ENCODE measurements around the gene DLGAP1. TPM values are rescaled to one million over a fixed set of nuclear protein-coding genes. Genes with fewer than 3 reads are reported as not detected.

The DLGAP1 gene
- total and polyA plus RNA-seq, 2 of the 13 experiments (the other 11 are each of a cell fraction or from before 2014, with no cell fraction given): 0.01 TPM; not detected in 1

DNA sequence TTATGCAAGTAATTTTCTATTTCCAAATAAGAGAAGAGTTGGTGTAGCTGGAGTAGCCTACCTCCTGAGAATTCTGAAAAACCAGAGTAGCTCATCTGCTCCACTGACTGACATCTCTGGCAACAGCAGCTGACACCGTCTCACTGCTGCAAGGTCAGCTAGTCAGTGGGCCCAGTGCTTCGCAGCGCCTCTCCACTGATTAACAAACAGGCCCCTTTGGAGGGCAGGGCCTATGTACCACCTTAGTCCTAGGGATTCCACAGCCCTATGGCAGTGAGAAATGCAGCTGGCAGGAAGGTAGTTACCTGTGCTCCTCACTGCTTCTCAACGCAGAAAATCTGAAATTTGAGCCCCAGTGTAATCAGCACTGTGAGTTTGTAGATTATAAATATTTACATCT lies 97.5 kb downstream of the DLGAP1 start (continued):
- TF ChIP-seq, protein P1, sequence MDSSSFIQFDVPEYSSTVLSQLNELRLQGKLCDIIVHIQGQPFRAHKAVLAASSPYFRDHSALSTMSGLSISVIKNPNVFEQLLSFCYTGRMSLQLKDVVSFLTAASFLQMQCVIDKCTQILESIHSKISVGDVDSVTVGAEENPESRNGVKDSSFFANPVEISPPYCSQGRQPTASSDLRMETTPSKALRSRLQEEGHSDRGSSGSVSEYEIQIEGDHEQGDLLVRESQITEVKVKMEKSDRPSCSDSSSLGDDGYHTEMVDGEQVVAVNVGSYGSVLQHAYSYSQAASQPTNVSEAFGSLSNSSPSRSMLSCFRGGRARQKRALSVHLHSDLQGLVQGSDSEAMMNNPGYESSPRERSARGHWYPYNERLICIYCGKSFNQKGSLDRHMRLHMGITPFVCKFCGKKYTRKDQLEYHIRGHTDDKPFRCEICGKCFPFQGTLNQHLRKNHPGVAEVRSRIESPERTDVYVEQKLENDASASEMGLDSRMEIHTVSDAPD (CRISPR knock-in tag; IDR thresholded peaks at IDR 0.05): no peak
- no peak for TF ChIP-seq ZNF589 (CRISPR knock-in tag; conservative IDR thresholded peaks at IDR 0.05)
- TF ChIP-seq ZBTB7B (CRISPR knock-in tag; IDR thresholded peaks at IDR 0.05): no peak
- TF ChIP-seq, protein P2, sequence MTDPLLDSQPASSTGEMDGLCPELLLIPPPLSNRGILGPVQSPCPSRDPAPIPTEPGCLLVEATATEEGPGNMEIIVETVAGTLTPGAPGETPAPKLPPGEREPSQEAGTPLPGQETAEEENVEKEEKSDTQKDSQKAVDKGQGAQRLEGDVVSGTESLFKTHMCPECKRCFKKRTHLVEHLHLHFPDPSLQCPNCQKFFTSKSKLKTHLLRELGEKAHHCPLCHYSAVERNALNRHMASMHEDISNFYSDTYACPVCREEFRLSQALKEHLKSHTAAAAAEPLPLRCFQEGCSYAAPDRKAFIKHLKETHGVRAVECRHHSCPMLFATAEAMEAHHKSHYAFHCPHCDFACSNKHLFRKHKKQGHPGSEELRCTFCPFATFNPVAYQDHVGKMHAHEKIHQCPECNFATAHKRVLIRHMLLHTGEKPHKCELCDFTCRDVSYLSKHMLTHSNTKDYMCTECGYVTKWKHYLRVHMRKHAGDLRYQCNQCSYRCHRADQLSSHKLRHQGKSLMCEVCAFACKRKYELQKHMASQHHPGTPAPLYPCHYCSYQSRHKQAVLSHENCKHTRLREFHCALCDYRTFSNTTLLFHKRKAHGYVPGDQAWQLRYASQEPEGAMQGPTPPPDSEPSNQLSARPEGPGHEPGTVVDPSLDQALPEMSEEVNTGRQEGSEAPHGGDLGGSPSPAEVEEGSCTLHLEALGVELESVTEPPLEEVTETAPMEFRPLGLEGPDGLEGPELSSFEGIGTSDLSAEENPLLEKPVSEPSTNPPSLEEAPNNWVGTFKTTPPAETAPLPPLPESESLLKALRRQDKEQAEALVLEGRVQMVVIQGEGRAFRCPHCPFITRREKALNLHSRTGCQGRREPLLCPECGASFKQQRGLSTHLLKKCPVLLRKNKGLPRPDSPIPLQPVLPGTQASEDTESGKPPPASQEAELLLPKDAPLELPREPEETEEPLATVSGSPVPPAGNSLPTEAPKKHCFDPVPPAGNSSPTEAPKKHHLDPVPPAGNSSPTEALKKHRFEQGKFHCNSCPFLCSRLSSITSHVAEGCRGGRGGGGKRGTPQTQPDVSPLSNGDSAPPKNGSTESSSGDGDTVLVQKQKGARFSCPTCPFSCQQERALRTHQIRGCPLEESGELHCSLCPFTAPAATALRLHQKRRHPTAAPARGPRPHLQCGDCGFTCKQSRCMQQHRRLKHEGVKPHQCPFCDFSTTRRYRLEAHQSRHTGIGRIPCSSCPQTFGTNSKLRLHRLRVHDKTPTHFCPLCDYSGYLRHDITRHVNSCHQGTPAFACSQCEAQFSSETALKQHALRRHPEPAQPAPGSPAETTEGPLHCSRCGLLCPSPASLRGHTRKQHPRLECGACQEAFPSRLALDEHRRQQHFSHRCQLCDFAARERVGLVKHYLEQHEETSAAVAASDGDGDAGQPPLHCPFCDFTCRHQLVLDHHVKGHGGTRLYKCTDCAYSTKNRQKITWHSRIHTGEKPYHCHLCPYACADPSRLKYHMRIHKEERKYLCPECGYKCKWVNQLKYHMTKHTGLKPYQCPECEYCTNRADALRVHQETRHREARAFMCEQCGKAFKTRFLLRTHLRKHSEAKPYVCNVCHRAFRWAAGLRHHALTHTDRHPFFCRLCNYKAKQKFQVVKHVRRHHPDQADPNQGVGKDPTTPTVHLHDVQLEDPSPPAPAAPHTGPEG (CRISPR knock-in tag; IDR thresholded peaks at IDR 0.05): no peak

DNA sequence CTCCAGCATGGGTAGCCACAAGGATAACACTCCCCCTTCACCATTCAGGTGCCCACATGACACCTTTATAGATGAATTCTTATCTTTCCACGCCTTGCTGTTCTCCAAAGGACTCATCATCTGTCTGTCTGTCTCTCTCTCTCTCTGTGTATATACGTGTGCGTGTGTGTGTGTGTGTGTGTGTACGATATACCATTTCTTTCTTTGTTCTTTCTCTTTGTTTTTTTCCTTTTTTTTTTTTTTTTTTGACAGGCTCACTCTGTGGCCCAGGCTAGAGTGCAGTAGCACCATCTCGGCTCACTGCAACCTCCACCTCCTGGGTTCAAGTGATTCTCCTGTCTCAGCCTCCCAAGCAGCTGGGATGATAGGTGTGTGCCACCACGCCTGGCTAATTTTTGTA lies 98.2 kb downstream of the DLGAP1 start:
- TF ChIP-seq, protein P3, sequence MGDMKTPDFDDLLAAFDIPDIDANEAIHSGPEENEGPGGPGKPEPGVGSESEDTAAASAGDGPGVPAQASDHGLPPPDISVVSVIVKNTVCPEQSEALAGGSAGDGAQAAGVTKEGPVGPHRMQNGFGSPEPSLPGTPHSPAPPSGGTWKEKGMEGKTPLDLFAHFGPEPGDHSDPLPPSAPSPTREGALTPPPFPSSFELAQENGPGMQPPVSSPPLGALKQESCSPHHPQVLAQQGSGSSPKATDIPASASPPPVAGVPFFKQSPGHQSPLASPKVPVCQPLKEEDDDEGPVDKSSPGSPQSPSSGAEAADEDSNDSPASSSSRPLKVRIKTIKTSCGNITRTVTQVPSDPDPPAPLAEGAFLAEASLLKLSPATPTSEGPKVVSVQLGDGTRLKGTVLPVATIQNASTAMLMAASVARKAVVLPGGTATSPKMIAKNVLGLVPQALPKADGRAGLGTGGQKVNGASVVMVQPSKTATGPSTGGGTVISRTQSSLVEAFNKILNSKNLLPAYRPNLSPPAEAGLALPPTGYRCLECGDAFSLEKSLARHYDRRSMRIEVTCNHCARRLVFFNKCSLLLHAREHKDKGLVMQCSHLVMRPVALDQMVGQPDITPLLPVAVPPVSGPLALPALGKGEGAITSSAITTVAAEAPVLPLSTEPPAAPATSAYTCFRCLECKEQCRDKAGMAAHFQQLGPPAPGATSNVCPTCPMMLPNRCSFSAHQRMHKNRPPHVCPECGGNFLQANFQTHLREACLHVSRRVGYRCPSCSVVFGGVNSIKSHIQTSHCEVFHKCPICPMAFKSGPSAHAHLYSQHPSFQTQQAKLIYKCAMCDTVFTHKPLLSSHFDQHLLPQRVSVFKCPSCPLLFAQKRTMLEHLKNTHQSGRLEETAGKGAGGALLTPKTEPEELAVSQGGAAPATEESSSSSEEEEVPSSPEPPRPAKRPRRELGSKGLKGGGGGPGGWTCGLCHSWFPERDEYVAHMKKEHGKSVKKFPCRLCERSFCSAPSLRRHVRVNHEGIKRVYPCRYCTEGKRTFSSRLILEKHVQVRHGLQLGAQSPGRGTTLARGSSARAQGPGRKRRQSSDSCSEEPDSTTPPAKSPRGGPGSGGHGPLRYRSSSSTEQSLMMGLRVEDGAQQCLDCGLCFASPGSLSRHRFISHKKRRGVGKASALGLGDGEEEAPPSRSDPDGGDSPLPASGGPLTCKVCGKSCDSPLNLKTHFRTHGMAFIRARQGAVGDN (CRISPR knock-in tag; IDR thresholded peaks at IDR 0.05): no peak
- TF ChIP-seq CEBPG (CRISPR knock-in tag; IDR thresholded peaks at IDR 0.05) (no peak), KMT2B (CRISPR knock-in tag; IDR thresholded peaks at IDR 0.05) (no peak), ZNF577 (CRISPR knock-in tag; IDR thresholded peaks at IDR 0.05; ENCODE audit: borderline replicate concordance, low read depth) (no peak), ATF7 (IDR thresholded peaks at IDR 0.05) (no peak), ATF7 (CRISPR knock-in tag; IDR thresholded peaks at IDR 0.05) (no peak), SRSF1 (optimal IDR thresholded peaks at IDR 0.05; ENCODE audit: low read depth, low read length) (no peak)
- TF ChIP-seq, protein P4, sequence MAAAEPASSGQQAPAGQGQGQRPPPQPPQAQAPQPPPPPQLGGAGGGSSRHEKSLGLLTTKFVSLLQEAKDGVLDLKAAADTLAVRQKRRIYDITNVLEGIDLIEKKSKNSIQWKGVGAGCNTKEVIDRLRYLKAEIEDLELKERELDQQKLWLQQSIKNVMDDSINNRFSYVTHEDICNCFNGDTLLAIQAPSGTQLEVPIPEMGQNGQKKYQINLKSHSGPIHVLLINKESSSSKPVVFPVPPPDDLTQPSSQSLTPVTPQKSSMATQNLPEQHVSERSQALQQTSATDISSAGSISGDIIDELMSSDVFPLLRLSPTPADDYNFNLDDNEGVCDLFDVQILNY (CRISPR knock-in tag; conservative IDR thresholded peaks at IDR 0.05): no peak
- no TSS peak for BruUV-seq (replicated peaks)
- ATAC-seq (no peak), FAIRE-seq (no peak), DNase-seq (ENCODE audit: low spot score) (no peak)
- intact Hi-C loops (cut with micrococcal nuclease; ENCODE audit: unreplicated experiment) (no loop called here), in situ Hi-C loops (cut with HindIII; ENCODE audit: extremely low pct_ligation_motif_present, low pct_unique_long_range_greater_than_20kb) (no loop called here)
- H3K4me3 ChIP-seq (replicated peaks in 1 of 3; ENCODE audit: insufficient read depth in 1 of 3, low read depth in 2 of 3, low read length in 3 of 3): no peak overlapping the region
- H2AFZ ChIP-seq (ENCODE audit: low read length): no peak overlapping the region
- no peaks in the 10 kb centered on the region for H3K9me3 ChIP-seq (ENCODE audit: low read length)
- H3K27me3 ChIP-seq (ENCODE audit: control insufficient read depth in 1 of 2, insufficient read depth in 2 of 2, low read length in 2 of 2): peaks cover 0 to 3% of the 10 kb centered on the region in 2 experiments; a peak in 1 of 5 replicates
- no peaks in the 10 kb centered on the region for H3K36me3 ChIP-seq (replicated peaks in 1 of 2; ENCODE audit: control insufficient read depth in 1 of 2, insufficient read depth in 2 of 2, low read length in 2 of 2)
- no peaks in the 10 kb centered on the region for H3K79me2 ChIP-seq (ENCODE audit: insufficient read depth, low read length)
- no peak overlapping the region for H3K27ac ChIP-seq (ENCODE audit: extremely low read length, insufficient read depth, low read length)
- CTCF ChIA-PET (ENCODE audit: low intra/inter-chr PET ratio, low total read pairs): no interaction called here
- no peak overlapping the region for H3K4me2 ChIP-seq (ENCODE audit: low read depth, low read length)
- POLR2A ChIA-PET: no interaction called here
- WGBS (ENCODE audit: low lambda C conversion rate): 19% methylated on average over 6 of the region's 6 CpGs
- H3K9ac ChIP-seq (ENCODE audit: insufficient read depth, low read depth, low read length): no peak overlapping the region
- no peaks in the 10 kb centered on the region for H4K20me1 ChIP-seq (ENCODE audit: insufficient read depth, low read length)
- no peaks in the 10 kb centered on the region for H3K4me1 ChIP-seq (ENCODE audit: insufficient read depth, low read length)

Data from HepG2 (cell line).